Kidney (tissue), 14 donors: ENCODE measurements around the gene BEST4. TPM values are rescaled to one million over a fixed set of nuclear protein-coding genes. Genes with fewer than 3 reads are reported as not detected.

ENCODE experiments used
- DNase-seq, 5 donors: peaks; one replicate each; pipeline ENCODE4 v3.0.0-alpha.2; 2013 to 2020
- FAIRE-seq: peaks from 2 replicates; lab custom pipeline; 2012; peaks lifted over from hg19 to GRCh38; lab: Jason Lieb, UNC
- H3K27ac ChIP-seq, 2 donors: one replicate each; pipeline ENCODE4 v1.7.0; 2013; ENCODE audit warnings: low read depth in 2 of 2, low read length in 2 of 2, inconsistent platforms in 1 of 2
- H3K27me3 ChIP-seq: one replicate; pipeline ENCODE4 v1.7.1; 2013; ENCODE audit warnings: low read length, inconsistent platforms; ENCODE audit not compliant: control insufficient read depth, insufficient read depth
- H3K36me3 ChIP-seq, 3 donors: one replicate each; pipeline versions ENCODE4 v1.7.0 to v1.7.1; 2013; ENCODE audit warnings: low read length in 3 of 3, control low read depth in 1 of 3, inconsistent platforms in 1 of 3; ENCODE audit not compliant: insufficient read depth in 3 of 3, control insufficient read depth in 2 of 3
- H3K4me1 ChIP-seq, 3 donors: one replicate each; pipeline versions ENCODE4 v1.7.0 to v1.7.1; 2013; ENCODE audit warnings: low read length in 3 of 3, inconsistent platforms in 1 of 3, low read depth in 1 of 3; ENCODE audit not compliant: control insufficient read depth in 2 of 3, insufficient read depth in 2 of 3
- H3K4me3 ChIP-seq, 3 donors: one replicate each; pipeline versions ENCODE4 v1.7.0 to v1.8.1; 2013; ENCODE audit warnings: low read length in 3 of 3, control low read depth in 1 of 3, inconsistent platforms in 1 of 3
- H3K9ac ChIP-seq, 3 donors: one replicate each; pipeline versions ENCODE4 v1.7.0 to v1.7.1; 2013; ENCODE audit warnings: low read length in 3 of 3, control low read depth in 1 of 3, inconsistent platforms in 1 of 3
- H3K9me3 ChIP-seq, 3 donors: one replicate each; pipeline versions ENCODE4 v1.7.0 to v1.7.1; 2013; ENCODE audit warnings: low read length in 3 of 3, control low read depth in 1 of 3, inconsistent platforms in 1 of 3; ENCODE audit not compliant: control insufficient read depth in 2 of 3, insufficient read depth in 1 of 3
- intact Hi-C: fragments of 100-400 bp; cut with DNase I; formaldehyde crosslinking; loops from one replicate; pipeline ENCODE4 v1.11.1; 2022
- polyA plus RNA-seq: library from polyadenylated mRNA; stranded (reverse); fragments of 350-450 nt; fragmentation: Illumina TruSeq; extraction: RNeasy Lipid Tissue Mini Kit (QIAGEN cat#74804); gene quantifications from one replicate; pipeline ENCODE4 v1.2.3, GENCODE V29; 2014; ENCODE audit warnings: low read depth, low replicate concordance; ENCODE audit not compliant: insufficient read depth
- total RNA-seq: library from RNA; stranded (reverse); fragmentation: NEBNext Ultra II Directional; extraction: Animal tissue kit (Norgen Biotek cat#: 25700); gene quantifications from one replicate; pipeline ENCODE4 v1.2.1, GENCODE V29; 2021
- TF ChIP-seq, protein P1 (sequence below): IDR thresholded peaks from 3 replicates; pipeline ENCODE4 v1.5.1; 2012; ENCODE audit warnings: mild to moderate bottlenecking, moderate library complexity, borderline replicate concordance; ENCODE audit not compliant: insufficient read depth; ENCODE audit errors: extremely low read depth
- donor health status: control.
- donor health status: control.
- donor health status: control.
- donor health status: control.
- donor health status: control.
- donor health status: DM: yes; HTN: yes; CAD: no.
- donor health status: Normal renal cell carcinoma (clear cell type).

The BEST4 gene
- total and polyA plus RNA-seq, 2 donors from 2014 or later, result 0.37 to 0.50 TPM

DNA sequence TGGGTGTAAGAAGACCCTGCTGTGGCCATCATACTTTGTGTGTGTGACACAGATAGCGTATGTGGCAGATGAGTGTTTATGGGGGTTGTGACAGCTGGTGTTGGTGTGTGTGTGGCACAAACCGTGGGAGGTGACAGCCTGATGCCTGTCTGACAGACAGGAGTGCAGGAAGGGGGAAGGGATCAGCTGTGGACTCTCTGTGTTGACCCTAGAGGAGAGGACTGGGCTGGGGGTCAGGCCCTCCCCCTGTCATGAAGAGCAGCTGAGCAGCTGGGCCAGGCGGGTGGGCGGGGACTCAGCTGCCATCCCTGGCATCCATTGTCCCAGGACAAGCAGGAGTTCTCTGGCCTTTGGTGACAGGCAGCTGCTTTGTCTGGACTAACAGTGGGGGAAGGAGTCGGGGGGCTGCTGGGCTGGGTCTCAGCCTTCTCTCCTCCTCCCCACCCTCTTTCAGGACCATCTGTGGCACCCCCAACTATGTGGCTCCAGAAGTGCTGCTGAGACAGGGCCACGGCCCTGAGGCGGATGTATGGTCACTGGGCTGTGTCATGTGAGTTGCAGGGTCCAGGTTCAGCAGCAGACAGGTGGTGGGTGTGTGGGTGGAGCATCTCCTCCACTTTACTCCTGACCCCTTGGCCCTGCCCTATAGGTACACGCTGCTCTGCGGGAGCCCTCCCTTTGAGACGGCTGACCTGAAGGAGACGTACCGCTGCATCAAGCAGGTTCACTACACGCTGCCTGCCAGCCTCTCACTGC lies 14.5 kb upstream of the BEST4 start:
- peak; percentile 44 to 84 (median 69) for DNase-seq
- H3K36me3 ChIP-seq, result peaks cover 0 to 8% (median 4%) of the 10 kb centered on the region in 3 donors
- TF ChIP-seq, protein P1, sequence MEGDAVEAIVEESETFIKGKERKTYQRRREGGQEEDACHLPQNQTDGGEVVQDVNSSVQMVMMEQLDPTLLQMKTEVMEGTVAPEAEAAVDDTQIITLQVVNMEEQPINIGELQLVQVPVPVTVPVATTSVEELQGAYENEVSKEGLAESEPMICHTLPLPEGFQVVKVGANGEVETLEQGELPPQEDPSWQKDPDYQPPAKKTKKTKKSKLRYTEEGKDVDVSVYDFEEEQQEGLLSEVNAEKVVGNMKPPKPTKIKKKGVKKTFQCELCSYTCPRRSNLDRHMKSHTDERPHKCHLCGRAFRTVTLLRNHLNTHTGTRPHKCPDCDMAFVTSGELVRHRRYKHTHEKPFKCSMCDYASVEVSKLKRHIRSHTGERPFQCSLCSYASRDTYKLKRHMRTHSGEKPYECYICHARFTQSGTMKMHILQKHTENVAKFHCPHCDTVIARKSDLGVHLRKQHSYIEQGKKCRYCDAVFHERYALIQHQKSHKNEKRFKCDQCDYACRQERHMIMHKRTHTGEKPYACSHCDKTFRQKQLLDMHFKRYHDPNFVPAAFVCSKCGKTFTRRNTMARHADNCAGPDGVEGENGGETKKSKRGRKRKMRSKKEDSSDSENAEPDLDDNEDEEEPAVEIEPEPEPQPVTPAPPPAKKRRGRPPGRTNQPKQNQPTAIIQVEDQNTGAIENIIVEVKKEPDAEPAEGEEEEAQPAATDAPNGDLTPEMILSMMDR, result no peak
- FAIRE-seq, result no peak
- intact Hi-C loops, result no loop called here
- H3K9me3 ChIP-seq, result no peaks in the 10 kb centered on the region
- peak overlapping the region; percentile 11 to 32 for H3K27ac ChIP-seq
- no peaks in the 10 kb centered on the region for H3K27me3 ChIP-seq
- peak overlapping the region; percentile 21 to 76 (median 49) for H3K4me3 ChIP-seq
- peak overlapping the region in 1 of 3 donors; percentile 51 for H3K9ac ChIP-seq
- peaks cover 10 to 25% (median 13%) of the 10 kb centered on the region in 3 donors for H3K4me1 ChIP-seq

DNA sequence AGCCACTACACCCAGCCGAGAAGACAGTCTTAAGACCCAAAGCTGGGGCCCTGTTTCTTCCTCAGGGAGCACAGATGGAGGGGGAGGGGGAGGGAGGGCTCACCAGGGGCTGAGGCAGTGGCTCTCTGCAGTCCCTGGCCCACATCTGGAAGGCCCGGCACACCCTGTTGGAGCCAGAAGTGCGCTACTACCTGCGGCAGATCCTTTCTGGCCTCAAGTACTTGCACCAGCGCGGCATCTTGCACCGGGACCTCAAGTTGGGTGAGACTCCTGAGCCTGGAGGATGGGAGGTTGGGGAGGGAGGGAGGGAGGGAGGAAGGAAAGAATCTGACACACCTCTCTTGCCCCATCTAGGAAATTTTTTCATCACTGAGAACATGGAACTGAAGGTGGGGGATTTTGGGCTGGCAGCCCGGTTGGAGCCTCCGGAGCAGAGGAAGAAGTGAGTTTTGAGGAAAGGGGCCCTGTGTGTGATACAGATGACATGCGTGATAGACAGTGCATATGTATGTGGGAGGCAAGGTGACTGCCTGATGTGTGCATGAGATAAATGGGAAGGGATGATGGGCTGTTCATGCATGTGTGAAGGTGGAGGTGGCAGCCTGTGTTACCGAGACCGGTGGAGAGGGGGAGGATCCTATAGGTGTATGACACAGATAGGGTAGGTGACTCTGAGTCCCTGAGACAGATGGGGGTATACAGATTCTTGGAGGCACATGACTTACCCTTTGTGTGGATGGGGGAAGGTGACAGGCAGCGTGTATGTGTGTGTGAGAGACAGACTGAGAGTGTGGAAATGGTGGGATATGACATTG lies 13.7 kb upstream of the BEST4 start:
- DNase-seq (peak in 3 of 5 donors; percentile 38 to 81 (median 53)), FAIRE-seq (no peak)
- Histone ChIP-seq H3K36me3 (peaks cover 0 to 5% (median 4%) of the 10 kb centered on the region in 3 donors), H3K27me3 (no peaks in the 10 kb centered on the region), H3K9me3 (no peaks in the 10 kb centered on the region), H3K4me3 (peak overlapping the region; percentile 21 to 76 (median 49)), H3K4me1 (peaks cover 2 to 18% (median 5%) of the 10 kb centered on the region in 3 donors), H3K9ac (peak overlapping the region in 2 of 3 donors; percentile 37 to 51), H3K27ac (peak overlapping the region; percentile 11 to 32)
- intact Hi-C loops, result no loop called here
- TF ChIP-seq, protein P1, result no peak

DNA sequence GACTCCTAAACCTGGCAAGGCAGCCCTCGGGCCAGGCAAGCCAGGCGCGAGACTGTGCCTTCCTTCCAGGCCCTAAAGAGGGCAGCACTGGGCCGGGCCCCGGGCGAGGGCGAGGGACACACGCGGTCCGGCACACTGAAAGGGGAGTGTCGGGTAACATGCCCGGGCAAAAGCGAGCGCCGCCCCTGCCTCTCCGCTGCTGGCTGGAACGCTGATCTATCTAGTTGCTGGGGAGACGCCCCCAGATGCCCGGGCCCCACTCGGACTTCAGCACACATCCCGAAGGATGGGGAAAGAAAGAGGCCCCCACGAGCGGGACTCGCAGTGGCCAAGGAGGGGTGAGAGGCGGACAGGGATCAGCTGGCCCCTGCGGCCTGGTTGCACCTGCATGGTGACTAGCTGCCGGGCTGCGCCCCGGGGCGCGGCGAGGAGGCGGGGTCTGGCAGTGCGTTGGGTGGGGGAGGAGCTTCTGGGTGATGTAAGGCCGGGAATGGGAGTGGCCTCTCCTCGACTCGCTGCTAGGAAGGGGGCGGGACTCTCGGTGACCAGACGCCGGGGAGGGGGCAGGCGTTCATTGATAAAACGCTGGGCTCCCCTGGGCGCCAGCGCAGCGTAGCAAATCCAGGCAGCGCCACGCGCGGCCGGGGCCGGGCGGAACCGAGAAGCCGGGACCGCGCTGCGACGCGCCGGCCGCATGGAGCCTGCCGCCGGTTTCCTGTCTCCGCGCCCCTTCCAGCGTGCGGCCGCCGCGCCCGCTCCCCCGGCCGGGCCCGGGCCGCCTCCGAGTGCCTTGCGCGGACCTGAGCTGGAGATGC lies 12.0 kb upstream of the BEST4 start, which contains the start of gene PLK3:
TSS of gene PLK3 (plus strand) at position 608 of the 815 bp plus-strand sequence. CDS start at position 695, 87 bp downstream.
- DNase-seq, result peak; percentile 98 to 99 (median 99)
- Histone ChIP-seq H3K4me3 (peak within 1 kb of the TSS; percentile 64 to 76 (median 65)), H3K4me1 (peaks cover 0 to 15% (median 5%) of the 10 kb centered on the region in 3 donors), H3K27ac (peak within 1 kb of the TSS; percentile 70 to 94), H3K9ac (peak within 1 kb of the TSS; percentile 40 to 82 (median 78)), H3K36me3 (peaks cover 0 to 4% (median 2%) of the 10 kb centered on the region in 3 donors), H3K27me3 (no peaks in the 10 kb centered on the region), H3K9me3 (no peaks in the 10 kb centered on the region)
- intact Hi-C loops, result no loop called here
- FAIRE-seq, result peak; percentile 41
- TF ChIP-seq, protein P1, result peak; percentile 81
